Activated CD8-positive, alpha-beta memory T cell treated with anti-CD3 and anti-CD28 coated beads for 36 hours (primary cell): Measurements from ENCODE around the gene VWA3A. TPM values are rescaled to one million over a fixed set of nuclear protein-coding genes. Genes with fewer than 3 reads are reported as not detected.
"Not testable (repeated sequence)": the region's sequence is repeated elsewhere in the genome, so short reads cannot be mapped to it uniquely, and the experiment has no call there.

Source experiments
- CTCF ChIA-PET: fragments of 350-600 bp; sonication (Branson Sonifier 250); formaldehyde crosslinking; loops from one replicate; lab custom pipeline; 2021; ENCODE audit warnings: antibody characterized with exemption; lab: Charles Lee
- POLR2A ChIA-PET: fragments of 350-600 bp; sonication (Branson Sonifier 250); formaldehyde crosslinking; loops from one replicate; lab custom pipeline; 2021; ENCODE audit warnings: antibody characterized with exemption; lab: Charles Lee
- total RNA-seq, 2 experiments: library from RNA; stranded (reverse); gene quantifications; one replicate each; pipeline ENCODE4 v1.2.3, GENCODE V29; 2021

VWA3A gene
- total RNA-seq, 2 experiments from 2014 or later = 0.08 TPM; not detected in 1

GRCh38 chr16:22190776-22191531 lies 98.6 kb downstream of the VWA3A start:
- POLR2A ChIA-PET = interaction anchor here (0.5 to 2.4 kb wide), 4 partner anchors 15 to 182 kb away, joined by 3 to 21 read pairs (median 4); partner anchors contain the start of gene EEF2K
- CTCF ChIA-PET = interaction anchor here (1.2 to 6.3 kb wide), 3 partner anchors 15 to 162 kb away, joined by 4 to 56 read pairs (median 20); partner anchors contain the start of genes EEF2K and POLR3E

- POLR2A ChIA-PET = interaction anchor here (0.5 to 2.4 kb wide), 6 partner anchors 14 to 182 kb away, joined by 3 to 21 read pairs (median 4); partner anchors contain the start of gene EEF2K
- CTCF ChIA-PET = interaction anchor here (0.6 to 6.3 kb wide), 7 partner anchors 14 to 371 kb away, joined by 3 to 56 read pairs (median 4); partner anchors contain the start of genes EEF2K, POLR3E and UQCRC2
Measured at GRCh38 chr16:22191532-22192260, 99.4 kb downstream of the VWA3A start.

GRCh38 chr16:22192261-22193062 lies 100.1 kb downstream of the VWA3A start:
- CTCF ChIA-PET = interaction anchor here (0.6 to 6.3 kb wide), 7 partner anchors 13 to 372 kb away, joined by 3 to 56 read pairs (median 4); partner anchors contain the start of genes EEF2K, POLR3E and UQCRC2
- POLR2A ChIA-PET = interaction anchor here (0.6 to 2.4 kb wide), 3 partner anchors 14 to 108 kb away, joined by 4 to 21 read pairs (median 5); partner anchors contain the start of gene EEF2K

- ChIA-PET POLR2A (no interaction called here), CTCF (interaction anchor here (2.3 to 6.3 kb wide), 3 partner anchors 13 to 107 kb away, joined by 6 to 56 read pairs (median 20); partner anchors contain the start of genes EEF2K and POLR3E)
Measured at GRCh38 chr16:22193063-22193411, 100.7 kb downstream of the VWA3A start.

GRCh38 chr16:22194707-22195444 lies 102.5 kb downstream of the VWA3A start:
- CTCF ChIA-PET = interaction anchor here (1.1 to 6.3 kb wide), 4 partner anchors 11 to 116 kb away, joined by 3 to 56 read pairs (median 25); partner anchors contain the start of genes EEF2K and POLR3E
- POLR2A ChIA-PET = interaction anchor here (0.6 to 1.0 kb wide), 2 partner anchors 103 to 190 kb away, joined by 3 to 4 read pairs; no protein-coding TSS in a partner anchor

GRCh38 chr16:22195445-22195694 lies 103.0 kb downstream of the VWA3A start:
- CTCF ChIA-PET = interaction anchor here (1.1 to 6.3 kb wide), 4 partner anchors 10 to 115 kb away, joined by 3 to 56 read pairs (median 25); partner anchors contain the start of genes EEF2K and POLR3E
- POLR2A ChIA-PET = interaction anchor here (0.6 to 1.0 kb wide), 2 partner anchors 103 to 190 kb away, joined by 3 to 4 read pairs; no protein-coding TSS in a partner anchor

GRCh38 chr16:22195695-22196558 lies 103.6 kb downstream of the VWA3A start:
- ChIA-PET CTCF (interaction anchor here (1.1 to 6.3 kb wide), 4 partner anchors 10 to 115 kb away, joined by 3 to 56 read pairs (median 25); partner anchors contain the start of genes EEF2K and POLR3E), POLR2A (no interaction called here)

GRCh38 chr16:22196559-22197168 lies 104.3 kb downstream of the VWA3A start:
- CTCF ChIA-PET = interaction anchor here (1.6 to 6.3 kb wide), 4 partner anchors 9 to 105 kb away, joined by 6 to 56 read pairs (median 25); partner anchors contain the start of genes EEF2K and POLR3E
- POLR2A ChIA-PET = not testable (repeated sequence)

GRCh38 chr16:22198547-22199293 lies 106.4 kb downstream of the VWA3A start:
- ChIA-PET CTCF (interaction anchor here (1.1 to 4.8 kb wide), 5 partner anchors 8 to 102 kb away, joined by 3 to 24 read pairs (median 6); partner anchors contain the start of genes EEF2K and POLR3E), POLR2A (no interaction called here)

- POLR2A ChIA-PET = no interaction called here
- CTCF ChIA-PET = interaction anchor here (0.7 to 10.0 kb wide), 2 partner anchors 49 to 96 kb away, joined by 5 to 67 read pairs; partner anchors contain the start of gene POLR3E
Measured at GRCh38 chr16:22202261-22202637, 109.9 kb downstream of the VWA3A start.

- POLR2A ChIA-PET = no interaction called here
- CTCF ChIA-PET = interaction anchor here (1.2 to 10.0 kb wide), 4 partner anchors 9 to 95 kb away, joined by 3 to 67 read pairs (median 30); partner anchors contain the start of gene POLR3E
Measured at GRCh38 chr16:22203091-22203490, 110.8 kb downstream of the VWA3A start.

- ChIA-PET POLR2A (no interaction called here), CTCF (interaction anchor here (0.7 to 10.0 kb wide), 7 partner anchors 11 to 94 kb away, joined by 3 to 67 read pairs (median 3); partner anchors contain the start of gene POLR3E)
Measured at GRCh38 chr16:22204091-22204655, 111.8 kb downstream of the VWA3A start.

GRCh38 chr16:22205577-22206012 lies 113.3 kb downstream of the VWA3A start:
- ChIA-PET CTCF (interaction anchor here (0.5 to 10.0 kb wide), 10 partner anchors 8 to 953 kb away, joined by 3 to 67 read pairs (median 6); partner anchors contain the start of gene POLR3E), POLR2A (interaction anchor here (0.7 to 2.0 kb wide), 6 partner anchors 13 to 92 kb away, joined by 4 to 21 read pairs (median 8); partner anchors contain the start of gene POLR3E)

GRCh38 chr16:22206013-22206841 lies 113.9 kb downstream of the VWA3A start, which contains the start of gene EEF2K:
Gene EEF2K (plus strand): TSS chr16:22206278. CDS start chr16:22225730, 19,452 bp downstream.
- CTCF ChIA-PET = interaction anchor here (1.0 to 10.0 kb wide), 8 partner anchors 8 to 231 kb away, joined by 3 to 67 read pairs (median 6); partner anchors contain the start of gene POLR3E

More at GRCh38 chr16:22206013-22206841, 113.9 kb downstream of the VWA3A start, which contains the start of gene EEF2K:
- POLR2A ChIA-PET = interaction anchor here (0.6 to 2.0 kb wide), 7 partner anchors 12 to 91 kb away, joined by 4 to 21 read pairs (median 6); partner anchors contain the start of gene POLR3E
